Smooth muscle cell (in vitro differentiated cells): ENCODE results near the gene SPEN. TPM values are rescaled to one million over a fixed set of nuclear protein-coding genes. Genes with fewer than 3 reads are reported as not detected.
A peak's percentile ranks its signal among the peaks of the same experiment; 100 is the strongest.

ENCODE experiments used
- DNase-seq: peaks from one replicate; lab custom pipeline; 2025; ENCODE audit not compliant: unreplicated experiment; lab: John Stamatoyannopoulos, UW
- H2AFZ ChIP-seq: fragments of 200-600 bp; sonication (generic); 2 replicates; pipeline ENCODE4 v1.6.0; 2016; ENCODE audit warnings: antibody characterized with exemption, low read depth, mild to moderate bottlenecking
- H3F3A ChIP-seq: fragments of 200-600 bp; sonication (generic); 2 replicates; pipeline ENCODE4 v1.6.0; 2017; ENCODE audit warnings: antibody characterized with exemption, low read depth
- H3K27ac ChIP-seq: fragments of 200-600 bp; sonication (generic); 2 replicates; pipeline ENCODE4 v1.5.1; 2016; ENCODE audit warnings: low read depth, mild to moderate bottlenecking
- H3K27me3 ChIP-seq: fragments of 200-600 bp; sonication (generic); 2 replicates; pipeline ENCODE4 v1.6.1; 2016; ENCODE audit warnings: low read depth, mild to moderate bottlenecking
- H3K36me3 ChIP-seq: fragments of 200-600 bp; sonication (generic); 2 replicates; pipeline ENCODE4 v1.5.1; 2016; ENCODE audit warnings: low read depth
- H3K4me1 ChIP-seq: fragments of 200-600 bp; sonication (generic); 2 replicates; pipeline ENCODE4 v1.5.1; 2016; ENCODE audit warnings: low read depth
- H3K4me2 ChIP-seq: fragments of 200-600 bp; sonication (generic); 2 replicates; pipeline ENCODE4 v1.6.0; 2016; ENCODE audit warnings: mild to moderate bottlenecking
- H3K4me3 ChIP-seq: fragments of 200-600 bp; sonication (generic); 2 replicates; pipeline ENCODE4 v1.5.1; 2016; ENCODE audit warnings: mild to moderate bottlenecking
- H3K79me2 ChIP-seq: fragments of 200-600 bp; sonication (generic); 2 replicates; pipeline ENCODE4 v1.6.0; 2016; ENCODE audit warnings: low read depth, mild to moderate bottlenecking
- H3K9ac ChIP-seq: fragments of 200-600 bp; sonication (generic); 2 replicates; pipeline ENCODE4 v1.6.0; 2016; ENCODE audit warnings: low read depth
- H3K9me3 ChIP-seq: fragments of 200-600 bp; sonication (generic); replicated peaks from 2 replicates; pipeline ENCODE4 v1.5.1; 2016; ENCODE audit warnings: low read depth
- H4K20me1 ChIP-seq: fragments of 200-600 bp; sonication (generic); 2 replicates; pipeline ENCODE4 v1.6.0; 2016; ENCODE audit warnings: low read depth
- WGBS: methylation state at CpG from one replicate; pipeline ENCODE4 v1.1.7; 2016; ENCODE audit warnings: low lambda C conversion rate; 5-methylcytosine and 5-hydroxymethylcytosine counted together
- polyA plus RNA-seq: library from polyadenylated mRNA; unstranded; fragments of >200 nt; fragmentation: Nextera tagmentation; extraction: Ambion mirVana; gene quantifications from 2 replicates; pipeline ENCODE4 v1.2.1, GENCODE V29; 2016
- total RNA-seq: library from RNA; depleted of rRNA; stranded (reverse); fragments of >200 nt; gene quantifications from 2 replicates; pipeline ENCODE4 v1.2.3, GENCODE V29; 2014
- TF ChIP-seq, protein P1 (sequence below): fragments of 200-600 bp; sonication (generic); IDR thresholded peaks from 2 replicates; pipeline ENCODE4 v1.5.1; 2017; ENCODE audit warnings: borderline replicate concordance, mild to moderate bottlenecking, antibody characterized with exemption; ENCODE audit not compliant: insufficient read depth, poor library complexity, severe bottlenecking

SPEN gene
- total and polyA plus RNA-seq, 2 experiments from 2014 or later: 10.6 to 28.7 TPM

DNA sequence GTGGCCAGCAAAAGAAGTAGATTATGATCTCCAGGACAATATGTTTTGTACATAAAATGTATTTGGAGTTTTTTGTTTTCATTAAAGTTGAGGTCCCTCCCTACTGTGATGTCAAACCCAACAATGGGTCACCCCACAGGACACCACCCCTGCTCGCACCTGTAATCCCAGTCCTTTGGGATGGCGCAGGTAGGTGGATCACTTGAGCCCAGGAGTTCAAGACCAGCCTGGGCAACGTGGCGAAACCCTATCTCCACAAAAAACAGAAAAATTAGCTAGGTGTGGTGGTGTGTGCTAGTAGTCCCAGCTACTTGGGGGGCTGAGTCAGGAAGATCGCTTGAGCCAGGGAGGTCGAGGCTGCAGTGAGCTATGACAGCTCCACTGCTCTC is 119.4 kb downstream of the SPEN start:
- H3K4me1 ChIP-seq: peaks cover 5% of the 10 kb centered on the region
- 96% methylated on average over 6 of the region's 6 CpGs for WGBS
- no peaks in the 10 kb centered on the region for H3K9me3 ChIP-seq
- peak overlapping the region; percentile 28 for H3K27ac ChIP-seq
- H4K20me1 ChIP-seq: peaks cover 77% of the 10 kb centered on the region
- TF ChIP-seq, protein P1, sequence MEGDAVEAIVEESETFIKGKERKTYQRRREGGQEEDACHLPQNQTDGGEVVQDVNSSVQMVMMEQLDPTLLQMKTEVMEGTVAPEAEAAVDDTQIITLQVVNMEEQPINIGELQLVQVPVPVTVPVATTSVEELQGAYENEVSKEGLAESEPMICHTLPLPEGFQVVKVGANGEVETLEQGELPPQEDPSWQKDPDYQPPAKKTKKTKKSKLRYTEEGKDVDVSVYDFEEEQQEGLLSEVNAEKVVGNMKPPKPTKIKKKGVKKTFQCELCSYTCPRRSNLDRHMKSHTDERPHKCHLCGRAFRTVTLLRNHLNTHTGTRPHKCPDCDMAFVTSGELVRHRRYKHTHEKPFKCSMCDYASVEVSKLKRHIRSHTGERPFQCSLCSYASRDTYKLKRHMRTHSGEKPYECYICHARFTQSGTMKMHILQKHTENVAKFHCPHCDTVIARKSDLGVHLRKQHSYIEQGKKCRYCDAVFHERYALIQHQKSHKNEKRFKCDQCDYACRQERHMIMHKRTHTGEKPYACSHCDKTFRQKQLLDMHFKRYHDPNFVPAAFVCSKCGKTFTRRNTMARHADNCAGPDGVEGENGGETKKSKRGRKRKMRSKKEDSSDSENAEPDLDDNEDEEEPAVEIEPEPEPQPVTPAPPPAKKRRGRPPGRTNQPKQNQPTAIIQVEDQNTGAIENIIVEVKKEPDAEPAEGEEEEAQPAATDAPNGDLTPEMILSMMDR: no peak
- no peak for DNase-seq
- H3K36me3 ChIP-seq: peaks cover 3% of the 10 kb centered on the region
- no peak overlapping the region for H3K9ac ChIP-seq
- no peak overlapping the region for H3K4me2 ChIP-seq
- no peak overlapping the region for H3K4me3 ChIP-seq
- peaks cover 80% of the 10 kb centered on the region for H3K79me2 ChIP-seq
- H3F3A ChIP-seq: peaks cover 23% of the 10 kb centered on the region
- H2AFZ ChIP-seq: no peak overlapping the region
- H3K27me3 ChIP-seq: no peaks in the 10 kb centered on the region

DNA sequence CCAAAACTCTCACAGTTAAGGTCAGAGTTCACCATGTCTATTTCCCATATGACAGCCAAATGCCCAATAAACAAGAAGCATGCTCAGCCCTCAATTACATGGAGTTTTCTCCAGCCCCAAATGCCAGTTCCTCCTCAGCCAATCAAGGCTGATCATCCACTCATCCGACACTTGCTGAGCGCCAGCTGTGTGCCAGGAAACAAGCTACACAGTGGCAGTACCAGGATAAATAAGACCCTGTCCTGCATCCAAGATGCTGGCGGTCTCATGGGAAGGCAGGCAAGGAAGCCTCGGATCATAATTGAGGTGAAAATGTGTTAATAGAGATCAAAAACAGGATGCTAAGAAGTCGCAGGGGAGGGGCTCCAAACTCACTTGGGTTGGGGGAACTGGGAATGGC is 120.7 kb downstream of the SPEN start:
- no peak for DNase-seq
- H3K36me3 ChIP-seq: peaks cover 3% of the 10 kb centered on the region
- peaks cover 69% of the 10 kb centered on the region for H4K20me1 ChIP-seq
- no peaks in the 10 kb centered on the region for H3K9me3 ChIP-seq
- no peak overlapping the region for H3K9ac ChIP-seq
- H3K4me2 ChIP-seq: no peak overlapping the region
- H3K4me1 ChIP-seq: peaks cover 5% of the 10 kb centered on the region
- H3F3A ChIP-seq: peaks cover 23% of the 10 kb centered on the region
- no peak overlapping the region for H3K4me3 ChIP-seq
- H3K79me2 ChIP-seq: peaks cover 72% of the 10 kb centered on the region
- no peak overlapping the region for H2AFZ ChIP-seq
- TF ChIP-seq, protein P1: no peak
- H3K27me3 ChIP-seq: no peaks in the 10 kb centered on the region
- no peak overlapping the region for H3K27ac ChIP-seq
- WGBS: 99% methylated on average over 5 of the region's 5 CpGs

DNA sequence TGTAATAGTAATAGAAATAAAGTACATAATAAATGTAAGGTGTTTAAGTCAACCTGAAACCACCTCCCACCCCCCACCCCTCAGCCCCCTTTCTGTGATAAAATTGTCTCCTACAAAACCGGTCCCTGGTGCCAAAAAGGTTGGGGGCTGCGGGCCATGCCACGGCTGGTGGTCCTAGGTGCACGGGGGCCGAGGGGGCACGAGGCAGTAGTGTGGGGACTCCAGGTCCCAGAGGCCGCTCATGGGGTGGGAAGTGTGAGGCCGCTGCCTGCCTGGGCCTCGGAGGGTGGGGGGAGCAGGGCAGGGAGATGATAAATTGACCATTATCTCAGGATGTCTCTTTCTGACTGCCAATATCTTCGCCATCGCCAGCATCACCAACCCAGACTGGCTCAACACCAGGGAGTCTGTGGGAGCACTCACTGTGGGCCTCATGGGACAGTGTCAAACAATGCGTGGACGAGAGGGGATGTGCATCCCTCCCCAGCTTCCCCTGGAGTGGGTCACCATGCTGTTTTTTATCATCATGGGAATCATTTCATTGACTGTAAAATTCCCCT is 121.9 kb downstream of the SPEN start:
- H3K4me1 ChIP-seq: peaks cover 5% of the 10 kb centered on the region
- peaks cover 66% of the 10 kb centered on the region for H4K20me1 ChIP-seq
- H3K4me2 ChIP-seq: no peak overlapping the region
- no peaks in the 10 kb centered on the region for H3K27me3 ChIP-seq
- TF ChIP-seq, protein P1: no peak
- over 99% methylated on average over 13 of the region's 13 CpGs for WGBS
- H3K9ac ChIP-seq: no peak overlapping the region
- H3F3A ChIP-seq: peaks cover 23% of the 10 kb centered on the region
- no peak for DNase-seq
- no peak overlapping the region for H3K27ac ChIP-seq
- H3K79me2 ChIP-seq: peaks cover 72% of the 10 kb centered on the region
- H3K36me3 ChIP-seq: peaks cover 3% of the 10 kb centered on the region
- H3K4me3 ChIP-seq: no peak overlapping the region
- no peak overlapping the region for H2AFZ ChIP-seq
- H3K9me3 ChIP-seq: no peaks in the 10 kb centered on the region

DNA sequence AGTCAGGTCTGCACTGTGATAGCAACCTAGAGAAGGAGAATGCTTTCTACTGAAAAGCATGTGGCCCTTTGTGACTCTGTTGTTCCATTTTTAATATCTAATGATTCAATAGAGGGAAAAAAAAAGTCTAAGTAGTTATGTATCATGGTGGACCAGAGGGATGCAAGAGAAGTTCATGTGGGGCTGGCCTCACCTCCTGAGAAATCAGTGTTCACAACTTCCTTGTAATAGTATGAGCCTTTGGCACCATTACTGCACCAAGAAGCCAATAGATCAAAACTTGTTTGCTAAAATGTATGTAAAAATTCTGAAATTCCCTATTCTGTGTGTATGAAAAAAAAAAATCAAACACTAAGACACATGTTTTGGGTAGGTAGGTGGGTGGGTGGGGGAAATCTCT is 123.4 kb downstream of the SPEN start:
- no peak overlapping the region for H2AFZ ChIP-seq
- H3K79me2 ChIP-seq: peaks cover 72% of the 10 kb centered on the region
- peaks cover 60% of the 10 kb centered on the region for H4K20me1 ChIP-seq
- H3K36me3 ChIP-seq: peaks cover 3% of the 10 kb centered on the region
- no peak overlapping the region for H3K9ac ChIP-seq
- no peak for DNase-seq
- no peaks in the 10 kb centered on the region for H3K9me3 ChIP-seq
- H3K27ac ChIP-seq: no peak overlapping the region
- peaks cover 6% of the 10 kb centered on the region for H3K4me1 ChIP-seq
- peaks cover 16% of the 10 kb centered on the region for H3F3A ChIP-seq
- no peaks in the 10 kb centered on the region for H3K27me3 ChIP-seq
- H3K4me2 ChIP-seq: no peak overlapping the region
- H3K4me3 ChIP-seq: no peak overlapping the region
- TF ChIP-seq, protein P1: no peak
